Hematopoietic multipotent progenitor cell treated with erythropoietin and hydrocortisone succinate and interleukin-3 and kit ligand, for 15 days (in vitro differentiated cells): ENCODE data around the gene ELAC1.

Experiments
- DNase-seq: peaks from one replicate; pipeline ENCODE4 v3.0.0-alpha.2; 2015; ENCODE audit warnings: low spot score

Gene ELAC1

DNA sequence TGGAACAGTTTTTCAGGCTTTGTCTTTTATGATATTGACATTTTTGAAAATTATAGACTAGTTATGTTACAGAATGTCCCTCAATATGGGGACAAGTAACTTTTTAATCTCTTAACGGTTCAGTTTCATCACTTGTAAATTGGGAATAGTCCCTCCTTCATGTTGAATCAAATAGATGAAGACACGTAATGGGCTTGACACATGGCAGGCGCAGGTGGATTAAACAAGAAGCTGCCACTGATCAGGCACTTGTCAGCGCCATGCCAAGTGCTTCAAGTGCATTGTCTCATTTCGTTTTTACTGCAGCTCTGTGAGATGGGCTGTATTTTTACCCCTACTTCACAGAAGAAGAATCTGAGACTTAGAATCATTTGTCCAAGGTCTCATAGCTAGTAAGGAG lies 52.7 kb downstream of the ELAC1 start:
- DNase-seq: no peak

DNA sequence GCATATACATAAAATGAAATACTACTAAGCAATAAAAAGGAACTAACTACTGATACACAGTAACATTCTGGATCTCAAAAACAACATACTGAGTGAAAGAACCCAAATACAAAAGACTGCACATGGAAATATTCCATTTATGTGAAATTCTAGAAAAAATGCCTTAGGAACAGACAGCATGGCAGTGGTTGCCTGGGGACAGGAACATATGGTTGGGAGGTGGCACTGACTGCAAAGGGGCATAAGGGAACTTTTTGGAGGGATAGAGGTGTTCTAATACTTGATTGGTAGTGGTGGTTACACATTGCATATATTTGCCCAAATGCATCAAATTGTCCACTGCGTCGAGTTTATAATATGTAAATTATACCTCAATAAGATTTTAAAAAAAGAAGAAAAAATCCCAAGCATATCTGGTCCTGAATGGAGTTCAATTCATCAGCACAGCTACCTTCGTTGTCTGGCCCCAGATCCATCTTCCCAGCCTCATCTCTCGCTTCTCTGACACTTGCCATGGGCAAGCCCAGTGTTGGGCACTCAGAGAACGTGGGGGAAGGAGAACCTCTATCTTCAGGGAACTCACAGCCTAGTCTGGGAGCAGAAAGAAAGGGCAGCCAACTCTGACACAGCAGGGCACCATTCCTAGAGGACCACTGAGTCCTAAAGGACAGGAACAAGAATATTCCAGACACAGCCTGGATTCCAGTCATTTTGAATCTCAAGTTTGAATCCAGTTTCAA lies 53.6 kb downstream of the ELAC1 start:
- no peak for DNase-seq

DNA sequence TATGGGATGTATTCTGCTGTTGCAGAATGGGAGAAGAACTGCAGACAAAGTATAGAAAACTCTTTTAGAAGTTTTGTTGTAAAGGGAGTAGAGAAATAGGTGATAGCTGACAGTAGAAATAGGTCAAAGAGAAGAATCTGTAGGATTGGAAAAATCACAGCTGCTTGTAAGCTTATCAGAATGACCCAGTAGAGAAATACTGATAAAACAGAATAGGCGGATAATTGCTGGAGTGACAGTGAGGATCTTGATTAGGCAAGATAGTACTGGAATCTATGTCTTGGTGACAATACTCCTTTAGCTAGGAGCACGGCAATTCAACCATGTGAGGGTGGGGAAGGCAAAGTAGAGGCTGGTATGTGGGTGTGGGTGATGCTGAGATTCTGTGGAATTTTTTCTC lies 57.7 kb downstream of the ELAC1 start:
- no peak for DNase-seq

DNA sequence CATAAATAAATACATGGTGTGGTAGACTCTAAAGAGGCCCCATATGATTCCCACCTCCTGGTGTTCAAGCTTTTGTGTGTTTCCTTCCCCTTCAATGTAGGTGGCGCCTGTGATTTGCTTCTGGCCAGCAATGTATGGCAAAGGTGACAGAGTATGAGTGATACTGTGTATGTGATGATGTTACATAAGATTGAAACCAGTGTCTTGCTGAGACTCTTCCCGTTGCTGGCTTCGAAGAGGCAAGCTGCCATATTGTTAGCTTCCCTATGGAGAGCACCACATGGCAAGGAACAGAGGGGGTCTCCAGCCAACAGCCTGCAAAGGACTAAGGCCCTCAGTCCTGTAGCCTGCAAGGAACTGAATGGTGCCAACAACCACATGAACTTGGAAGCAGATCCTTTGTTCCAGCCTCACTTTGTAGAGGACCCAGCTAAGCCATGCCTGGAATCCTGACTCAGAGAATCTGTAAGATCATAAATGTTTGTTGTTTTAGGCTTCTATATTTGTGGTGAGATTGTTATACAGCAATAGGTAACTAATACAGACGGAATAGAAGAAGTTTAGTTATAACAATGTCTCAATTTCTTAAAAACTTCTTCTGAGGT lies 60.5 kb downstream of the ELAC1 start:
- peak; percentile 29 for DNase-seq

DNA sequence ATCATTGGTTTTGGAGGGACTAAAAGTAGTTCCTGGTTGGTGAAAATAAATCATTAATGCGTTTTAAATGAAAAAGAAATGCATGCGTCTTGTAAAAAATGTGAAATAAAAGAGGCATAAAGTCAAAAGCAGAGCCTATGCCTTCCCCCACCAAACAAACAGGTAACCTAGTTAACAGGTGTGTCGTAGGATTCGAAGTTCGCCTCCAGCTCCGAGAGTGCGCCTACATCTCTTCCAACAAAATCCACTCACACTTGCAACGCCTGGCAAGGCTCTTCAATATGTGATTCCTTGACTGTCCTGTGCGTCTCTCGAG lies 61.5 kb downstream of the ELAC1 start:
- no peak for DNase-seq

DNA sequence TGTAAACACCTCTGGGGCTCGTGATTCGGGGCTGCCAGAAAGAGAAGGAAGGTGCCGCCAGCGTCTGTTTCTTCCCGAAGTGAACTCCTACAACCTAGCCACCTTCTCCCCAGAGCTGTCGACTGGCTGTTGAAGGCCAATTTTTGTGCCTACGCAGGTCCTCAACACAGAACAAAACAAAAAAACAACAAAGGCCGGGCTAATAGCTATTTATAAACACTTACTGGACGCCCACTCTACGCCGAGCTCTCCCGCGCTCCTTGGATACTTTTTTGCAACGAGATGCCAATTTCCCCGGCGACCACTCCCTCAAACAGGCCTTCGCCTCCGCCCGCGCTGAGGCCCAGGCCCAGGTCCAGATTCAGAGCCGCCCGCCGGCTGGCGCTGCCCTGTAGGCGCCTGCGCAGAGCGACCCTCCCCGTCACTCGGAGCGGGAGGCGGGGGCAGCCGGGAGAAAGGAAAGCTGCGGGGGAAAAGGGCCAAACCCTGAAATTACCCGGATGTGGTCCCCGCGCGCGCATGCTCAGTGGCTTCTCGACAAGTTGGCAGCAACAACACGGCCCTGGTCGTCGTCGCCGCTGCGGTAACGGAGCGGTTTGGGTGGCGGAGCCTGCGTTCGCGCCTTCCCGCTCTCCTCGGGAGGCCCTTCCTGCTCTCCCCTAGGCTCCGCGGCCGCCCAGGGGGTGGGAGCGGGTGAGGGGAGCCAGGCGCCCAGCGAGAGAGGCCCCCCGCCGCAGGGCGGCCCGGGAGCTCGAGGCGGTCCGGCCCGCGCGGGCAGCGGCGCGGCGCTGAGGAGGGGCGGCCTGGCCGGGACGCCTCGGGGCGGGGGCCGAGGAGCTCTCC lies 62.1 kb downstream of the ELAC1 start, which contains the start of gene SMAD4:
SMAD4 (plus strand) TSS at position 520 of the 843 bp plus-strand sequence. CDS start 16,834 bp downstream, outside the sequence.
- DNase-seq: peak; percentile 93

DNA sequence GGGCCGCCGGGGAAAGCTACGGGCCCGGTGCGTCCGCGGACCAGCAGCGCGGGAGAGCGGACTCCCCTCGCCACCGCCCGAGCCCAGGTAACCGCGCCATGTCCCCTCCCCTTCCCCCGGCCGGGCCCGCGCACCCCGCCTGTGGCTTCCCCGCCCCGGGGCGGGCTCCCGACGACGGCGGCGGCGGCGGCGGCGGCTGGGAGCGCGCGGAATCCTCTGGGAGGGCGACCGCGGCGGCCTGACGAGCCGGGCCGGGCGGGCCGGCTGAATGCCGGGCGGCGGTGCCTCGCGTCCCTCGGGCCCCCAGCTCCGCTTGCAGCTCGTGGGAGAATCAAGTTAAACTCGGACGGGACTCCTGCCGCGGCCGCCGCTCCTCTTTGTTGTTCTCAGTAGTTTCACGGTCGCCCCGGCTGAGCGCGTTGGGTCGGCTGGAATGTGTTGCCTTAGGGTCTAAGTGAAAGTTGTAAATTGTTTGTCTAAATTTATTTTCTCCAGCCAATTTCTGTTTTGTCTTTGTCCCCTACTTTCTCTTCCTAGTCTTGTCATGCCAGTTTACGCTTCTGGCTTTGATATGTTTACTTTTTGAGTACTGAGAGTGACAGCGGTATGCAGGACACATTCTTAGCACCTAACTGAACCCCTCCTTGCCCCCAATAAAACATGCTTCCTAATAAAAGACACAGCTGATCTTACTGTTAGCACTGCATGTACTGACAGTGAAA lies 62.9 kb downstream of the ELAC1 start:
- peak; percentile 68 for DNase-seq

DNA sequence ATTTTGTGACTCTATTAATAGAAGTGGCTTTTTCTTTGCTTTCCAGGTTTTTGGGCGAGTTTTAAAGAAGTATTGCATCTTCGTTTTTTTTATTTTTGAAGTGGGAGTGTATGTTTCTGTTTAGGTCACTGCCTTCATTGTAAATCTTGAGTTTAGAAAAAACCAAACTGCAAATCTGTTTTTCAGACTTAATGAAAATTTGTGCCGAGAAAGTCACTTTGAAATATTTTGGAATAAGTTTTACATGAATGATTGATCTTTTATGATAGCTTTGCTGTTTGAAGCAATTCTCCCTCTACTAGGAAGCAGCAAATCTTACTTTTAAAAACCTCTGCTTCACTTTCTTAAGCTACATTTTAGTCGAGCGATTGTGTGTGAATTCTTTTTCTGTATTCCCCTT lies 64.4 kb downstream of the ELAC1 start:
- no peak for DNase-seq

DNA sequence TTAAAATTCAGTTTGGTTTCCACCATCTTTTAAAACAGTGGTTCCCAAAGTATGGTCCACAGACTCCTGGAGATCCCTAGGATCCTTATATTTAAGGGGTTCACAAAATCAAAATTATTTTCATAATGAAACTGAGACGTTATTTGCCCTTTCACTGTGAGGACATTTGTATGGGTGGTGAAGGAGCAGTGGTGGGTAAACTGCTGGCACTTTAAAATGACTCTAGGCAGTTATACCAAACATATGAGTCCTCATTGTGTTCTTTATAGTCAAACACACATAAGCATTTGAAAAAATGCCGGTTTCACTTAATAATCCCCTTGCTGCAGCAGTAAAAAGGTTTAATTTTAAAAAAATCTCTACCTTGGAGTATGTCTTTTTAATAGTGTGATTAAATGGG lies 69.4 kb downstream of the ELAC1 start:
- no peak for DNase-seq
